IMR-90 (cell line): ENCODE results near the gene LMNTD2.
"Not testable (repeated sequence)": the region's sequence is repeated elsewhere in the genome, so short reads cannot be mapped to it uniquely, and the experiment has no call there.

ENCODE experiments used
- BHLHE40 ChIP-seq: fragments of 150-350 bp; IDR thresholded peaks from 2 replicates; pipeline ENCODE4 v1.6.1; 2016; ENCODE audit warnings: mild to moderate bottlenecking, low read depth, low read length
- CEBPB ChIP-seq: IDR thresholded peaks from 2 replicates; pipeline ENCODE4 v1.6.1; 2012; ENCODE audit warnings: low read depth, low read length, improper control_type of control experiment
- CHD1 ChIP-seq: IDR thresholded peaks from 2 replicates; pipeline ENCODE4 v1.6.1; 2012; ENCODE audit warnings: low read depth, low read length, improper control_type of control experiment
- MAFK ChIP-seq: IDR thresholded peaks from 2 replicates; pipeline ENCODE4 v1.6.1; 2012; ENCODE audit warnings: low read depth, low read length, improper control_type of control experiment
- MXI1 ChIP-seq: IDR thresholded peaks from 2 replicates; pipeline ENCODE4 v1.6.1; 2012; ENCODE audit warnings: low read depth, mild to moderate bottlenecking, low read length, moderate library complexity, borderline replicate concordance
- NFE2L2 ChIP-seq: fragments of 150-350 bp; IDR thresholded peaks from 2 replicates; pipeline ENCODE4 v1.6.1; 2016; ENCODE audit warnings: low read depth, mild to moderate bottlenecking, low read length
- POLR2A ChIP-seq: IDR thresholded peaks from 2 replicates; pipeline ENCODE4 v1.6.1; 2012; ENCODE audit warnings: mild to moderate bottlenecking, low read depth, low read length
- RAD21 ChIP-seq: IDR thresholded peaks from 2 replicates; pipeline ENCODE4 v1.6.1; 2012; ENCODE audit warnings: low read length, improper control_type of control experiment
- RCOR1 ChIP-seq: IDR thresholded peaks from 2 replicates; pipeline ENCODE4 v1.6.1; 2012; ENCODE audit warnings: mild to moderate bottlenecking, low read length, improper control_type of control experiment; ENCODE audit not compliant: insufficient replicate concordance
- RFX5 ChIP-seq: IDR thresholded peaks from 2 replicates; pipeline ENCODE4 v1.8.0; 2012; ENCODE audit warnings: low read depth, mild to moderate bottlenecking, low read length, moderate library complexity
- SMC3 ChIP-seq: fragments of 150-350 bp; IDR thresholded peaks from 2 replicates; pipeline ENCODE4 v1.6.1; 2016; ENCODE audit warnings: low read depth, mild to moderate bottlenecking, antibody characterized with exemption, low read length, moderate library complexity
- TF ChIP-seq, protein P1 (sequence below): fragments of 150-350 bp; IDR thresholded peaks from 2 replicates; pipeline ENCODE4 v1.6.1; 2016; ENCODE audit warnings: low read depth, mild to moderate bottlenecking, low read length, moderate library complexity, borderline replicate concordance
- TF ChIP-seq, protein P2 (sequence below): conservative IDR thresholded peaks from 2 replicates; pipeline ENCODE4 v1.5.1; 2012; ENCODE audit warnings: mild to moderate bottlenecking, low read depth, low read length, improper control_type of control experiment

DNA sequence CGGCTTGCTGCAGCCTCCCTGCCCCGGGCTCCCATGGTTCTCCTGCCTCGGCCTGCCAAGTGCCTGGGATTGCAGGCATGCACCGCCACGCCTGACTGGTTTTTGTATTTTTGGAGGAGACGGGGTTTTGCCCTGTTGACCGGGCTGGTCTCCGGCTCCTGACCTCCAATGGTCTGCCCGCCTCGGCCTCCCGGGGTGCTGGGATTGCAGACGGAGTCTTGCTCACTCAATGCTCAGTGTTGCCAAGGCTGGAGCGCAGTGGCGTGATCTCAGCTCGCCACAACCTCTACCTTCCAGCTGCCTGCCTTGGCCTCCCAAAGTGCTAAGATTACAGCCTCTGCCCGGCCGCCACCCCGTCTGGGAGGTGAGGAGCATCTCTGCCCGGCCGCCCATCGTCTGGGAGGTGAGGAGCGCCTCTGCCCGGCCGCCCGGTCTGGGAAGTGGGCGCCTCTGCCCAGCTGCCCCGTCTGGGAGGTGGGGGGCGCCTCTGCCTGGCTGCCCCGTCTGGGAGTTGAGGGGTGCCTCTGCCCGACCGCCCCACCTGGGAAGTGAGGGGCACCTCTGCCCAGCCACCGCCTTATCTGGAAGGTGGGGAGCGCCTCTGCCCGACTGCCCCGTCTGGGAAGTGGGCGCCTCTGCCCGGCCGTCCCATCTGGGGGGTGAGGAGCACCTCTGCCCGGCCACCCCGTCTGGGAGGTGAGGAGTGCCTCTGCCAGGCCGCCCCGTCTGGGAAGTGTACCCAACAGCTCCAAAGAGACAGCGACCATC lies 43.4 kb downstream of the LMNTD2 start:
- not testable (repeated sequence) for TF ChIP-seq POLR2A, MXI1, SMC3, RAD21, CEBPB, RFX5, BHLHE40, MAFK, RCOR1, CHD1, NFE2L2
- TF ChIP-seq, protein P1, sequence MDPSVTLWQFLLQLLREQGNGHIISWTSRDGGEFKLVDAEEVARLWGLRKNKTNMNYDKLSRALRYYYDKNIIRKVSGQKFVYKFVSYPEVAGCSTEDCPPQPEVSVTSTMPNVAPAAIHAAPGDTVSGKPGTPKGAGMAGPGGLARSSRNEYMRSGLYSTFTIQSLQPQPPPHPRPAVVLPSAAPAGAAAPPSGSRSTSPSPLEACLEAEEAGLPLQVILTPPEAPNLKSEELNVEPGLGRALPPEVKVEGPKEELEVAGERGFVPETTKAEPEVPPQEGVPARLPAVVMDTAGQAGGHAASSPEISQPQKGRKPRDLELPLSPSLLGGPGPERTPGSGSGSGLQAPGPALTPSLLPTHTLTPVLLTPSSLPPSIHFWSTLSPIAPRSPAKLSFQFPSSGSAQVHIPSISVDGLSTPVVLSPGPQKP, result not testable (repeated sequence)
- TF ChIP-seq, protein P2, sequence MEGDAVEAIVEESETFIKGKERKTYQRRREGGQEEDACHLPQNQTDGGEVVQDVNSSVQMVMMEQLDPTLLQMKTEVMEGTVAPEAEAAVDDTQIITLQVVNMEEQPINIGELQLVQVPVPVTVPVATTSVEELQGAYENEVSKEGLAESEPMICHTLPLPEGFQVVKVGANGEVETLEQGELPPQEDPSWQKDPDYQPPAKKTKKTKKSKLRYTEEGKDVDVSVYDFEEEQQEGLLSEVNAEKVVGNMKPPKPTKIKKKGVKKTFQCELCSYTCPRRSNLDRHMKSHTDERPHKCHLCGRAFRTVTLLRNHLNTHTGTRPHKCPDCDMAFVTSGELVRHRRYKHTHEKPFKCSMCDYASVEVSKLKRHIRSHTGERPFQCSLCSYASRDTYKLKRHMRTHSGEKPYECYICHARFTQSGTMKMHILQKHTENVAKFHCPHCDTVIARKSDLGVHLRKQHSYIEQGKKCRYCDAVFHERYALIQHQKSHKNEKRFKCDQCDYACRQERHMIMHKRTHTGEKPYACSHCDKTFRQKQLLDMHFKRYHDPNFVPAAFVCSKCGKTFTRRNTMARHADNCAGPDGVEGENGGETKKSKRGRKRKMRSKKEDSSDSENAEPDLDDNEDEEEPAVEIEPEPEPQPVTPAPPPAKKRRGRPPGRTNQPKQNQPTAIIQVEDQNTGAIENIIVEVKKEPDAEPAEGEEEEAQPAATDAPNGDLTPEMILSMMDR, result not testable (repeated sequence)
